Testis (tissue), 2 donors: ENCODE measurements around the gene NIT1.

Source experiments
- CTCF ChIP-seq, 3 experiments: fragments of 450-650 bp in 2 of 3; fragments of 200-600 bp in 1 of 3; sonication (generic) in 1 of 3; IDR thresholded peaks; one replicate each; pipeline ENCODE4 v1.5.1; 2016 to 2019; ENCODE audit warnings: antibody characterized with exemption in 3 of 3, mild to moderate bottlenecking in 2 of 3, moderate library complexity in 1 of 3
- POLR2A ChIP-seq: fragments of 450-650 bp; IDR thresholded peaks from one replicate; pipeline ENCODE4 v1.6.1; 2017; ENCODE audit warnings: antibody characterized with exemption, mild to moderate bottlenecking, moderate library complexity

GRCh38 chr1:161088587-161089110 lies 29.3 kb upstream of the NIT1 start:
- no peak for TF ChIP-seq CTCF (IDR thresholded peaks at IDR 0.05)
- no peak for TF ChIP-seq POLR2A
